GM12878 (cell line): ENCODE results near the gene CAMKMT. TPM values are rescaled to one million over a fixed set of nuclear protein-coding genes. Genes with fewer than 3 reads are reported as not detected.

Experiments used
- BCL11A ChIP-seq: IDR thresholded peaks from 2 replicates; pipeline ENCODE4 v1.6.1; 2011; ENCODE audit warnings: low read depth, low read length
- CHD1 ChIP-seq: IDR thresholded peaks from 2 replicates; pipeline ENCODE4 v1.6.1; 2012; ENCODE audit warnings: low read depth, low read length, improper control_type of control experiment
- CHD4 ChIP-seq: fragments of 200-600 bp; sonication (generic); IDR thresholded peaks from 2 replicates; pipeline ENCODE4 v1.6.1; 2016; ENCODE audit warnings: mild to moderate bottlenecking
- E4F1 ChIP-seq: fragments of 450-650 bp; IDR thresholded peaks from 2 replicates; pipeline ENCODE4 v1.6.1; 2018; ENCODE audit warnings: borderline replicate concordance, mild to moderate bottlenecking; ENCODE audit not compliant: partially characterized antibody
- ETV6 ChIP-seq, 2 experiments: fragments of 450-650 bp in 1 of 2; IDR thresholded peaks in 1 of 2; conservative IDR thresholded peaks in 1 of 2; 2 replicates each; pipeline ENCODE4 v1.6.1; 2014; ENCODE audit warnings: antibody characterized with exemption in 1 of 2, borderline replicate concordance in 1 of 2, low read depth in 1 of 2, mild to moderate bottlenecking in 1 of 2, moderate library complexity in 1 of 2
- HDAC2 ChIP-seq: fragments of 200-600 bp; sonication (generic); IDR thresholded peaks from 2 replicates; pipeline ENCODE4 v1.6.1; 2017
- KDM1A ChIP-seq: fragments of 200-600 bp; sonication (generic); IDR thresholded peaks from 2 replicates; pipeline ENCODE4 v1.6.1; 2016; ENCODE audit warnings: borderline replicate concordance
- MTA3 ChIP-seq: IDR thresholded peaks from 2 replicates; pipeline ENCODE4 v1.6.1; 2012; ENCODE audit warnings: low read length, inconsistent platforms, borderline replicate concordance
- NFYB ChIP-seq: IDR thresholded peaks from 2 replicates; pipeline ENCODE4 v1.6.1; 2011; ENCODE audit warnings: low read depth, mild to moderate bottlenecking, low read length, improper control_type of control experiment, moderate library complexity; ENCODE audit not compliant: insufficient read depth
- NR2C1 ChIP-seq: fragments of 450-650 bp; IDR thresholded peaks from 2 replicates; pipeline ENCODE4 v1.6.1; 2017; ENCODE audit warnings: antibody characterized with exemption, mild to moderate bottlenecking, moderate library complexity
- PAX5 ChIP-seq: IDR thresholded peaks from 2 replicates; pipeline ENCODE4 v1.6.1; 2011; ENCODE audit warnings: low read depth, low read length, borderline replicate concordance
- POLR2AphosphoS2 ChIP-seq: IDR thresholded peaks from 2 replicates; pipeline ENCODE4 v1.6.1; 2011; ENCODE audit warnings: low read depth, mild to moderate bottlenecking, low read length, improper control_type of control experiment, moderate library complexity
- POU2F2 ChIP-seq: IDR thresholded peaks from 3 replicates; pipeline ENCODE4 v1.6.1; 2011; ENCODE audit warnings: low read depth, mild to moderate bottlenecking, low read length, borderline replicate concordance
- PRDM15 ChIP-seq: fragments of 450-650 bp; formaldehyde crosslinking; IDR thresholded peaks from 2 replicates; pipeline ENCODE4 v1.4.0; 2020; ENCODE audit warnings: mild to moderate bottlenecking, moderate library complexity
- SKIL ChIP-seq: fragments of 450-650 bp; IDR thresholded peaks from 2 replicates; pipeline ENCODE4 v1.6.1; 2017; ENCODE audit warnings: mild to moderate bottlenecking, low read depth, inconsistent platforms; ENCODE audit not compliant: poor library complexity, severe bottlenecking
- SP1 ChIP-seq: IDR thresholded peaks from one replicate; pipeline ENCODE4 v1.6.1; 2011; ENCODE audit warnings: low read depth, low read length
- SREBF1 ChIP-seq: IDR thresholded peaks from 2 replicates; pipeline ENCODE4 v1.6.1; 2012; ENCODE audit warnings: mild to moderate bottlenecking, low read length
- TBL1XR1 ChIP-seq: IDR thresholded peaks from 2 replicates; pipeline ENCODE4 v1.6.1; 2012; ENCODE audit warnings: low read depth, low read length, improper control_type of control experiment
- ZBTB33 ChIP-seq: fragments of 450-650 bp; IDR thresholded peaks from 2 replicates; pipeline ENCODE4 v1.6.1; 2017; ENCODE audit warnings: mild to moderate bottlenecking
- polyA plus RNA-seq, 11 experiments: library from polyadenylated mRNA; depleted of rRNA in 4 of 11; unstranded in 6 of 11; stranded (reverse) in 5 of 11; fragments of >200 nt; fragmentation: Nextera tagmentation in 4 of 11; fragmentation: Illumina TruSeq in 1 of 11; extraction: Ambion mirVana in 4 of 11; extraction: Trizol in 1 of 11; gene quantifications; 1 replicate in 1 of 11; 2 replicates in 10 of 11; pipeline versions ENCODE4 v1.2.1 to v1.2.3, GENCODE V29; 2011 to 2016; ENCODE audit warnings: inconsistent platforms in 2 of 11, missing spikeins in 2 of 11, low read depth in 1 of 11
- total RNA-seq, 4 experiments: library from RNA; depleted of rRNA in 3 of 4; stranded (reverse); fragments of >200 nt in 3 of 4; fragmentation: Illumina TruSeq in 1 of 4; extraction: Trizol in 1 of 4; gene quantifications; 2 replicates each; pipeline versions ENCODE4 v1.2.1 to v1.2.3, GENCODE V29; 2013 to 2021

CAMKMT gene
- total and polyA plus RNA-seq, 10 of the 15 experiments (the other 5 are each of a cell fraction or from before 2014, with no cell fraction given): 2.7 to 16.0 (median 11.8) TPM

- TF ChIP-seq SKIL (peak; percentile 35), TBL1XR1 (no peak; the same call in 1 of the 2 replicates), ETV6 (conservative IDR thresholded peaks at IDR 0.05 in 1 of 2, IDR thresholded peaks at IDR 0.05 in 1 of 2; ENCODE audit: borderline replicate concordance in 1 of 2, low read depth in 1 of 2) (no peak), KDM1A (no peak), MTA3 (no peak), PAX5 (peak; percentile 9; the same call in 1 of the 2 replicates), BCL11A (no peak), HDAC2 (no peak), CHD4 (no peak), POLR2AphosphoS2 (peak; percentile 57; the same call in 1 of the 2 replicates), SREBF1 (peak; percentile 41; the same call in 1 of the 2 replicates), SP1 (peak; percentile 24), E4F1 (peak; percentile 97), ZBTB33 (no peak), POU2F2 (peak; percentile 87), PRDM15 (CRISPR knock-in tag) (no peak), NR2C1 (peak; percentile 93), NFYB (no peak), CHD1 (no peak)
These were observed at the start of gene CAMKMT, which contains the start of gene PREPL (continued) for GRCh38 chr2:44361330-44362206.
